Gastrocnemius medialis (tissue), 4 donors: ENCODE data around the gene IGLL5. TPM values are rescaled to one million over a fixed set of nuclear protein-coding genes. Genes with fewer than 3 reads are reported as not detected.

Source experiments
- ATAC-seq, 2 donors: fragments of 150-250 bp; one replicate each; pipeline ENCODE4 v1.9.1; 2016
- DNase-seq, 2 donors: peaks; one replicate each; pipeline ENCODE4 v3.0.0-alpha.2; 2019
- H3K27ac ChIP-seq, 4 donors: fragments of 200-600 bp; sonication (generic); 1 replicate in 1 of 4; 2 replicates in 3 of 4; pipeline ENCODE4 v1.5.1; 2016 to 2018; ENCODE audit warnings: mild to moderate bottlenecking in 2 of 4, moderate library complexity in 1 of 4
- H3K27me3 ChIP-seq, 3 donors: fragments of 200-600 bp; sonication (generic) in 2 of 3; 1 replicate in 1 of 3; 2 replicates in 2 of 3; pipeline versions ENCODE4 v1.5.1 to v1.6.0; 2016 to 2019; ENCODE audit warnings: mild to moderate bottlenecking in 1 of 3, moderate library complexity in 1 of 3
- H3K36me3 ChIP-seq, 2 donors: fragments of 200-600 bp; sonication (generic) in 1 of 2; one replicate each; pipeline ENCODE4 v1.5.1; 2017 to 2018
- H3K4me1 ChIP-seq, 2 donors: fragments of 200-600 bp; sonication (generic) in 1 of 2; one replicate each; pipeline ENCODE4 v1.5.1; 2016 to 2017; ENCODE audit warnings: mild to moderate bottlenecking in 2 of 2
- H3K4me3 ChIP-seq, 4 donors: fragments of 200-600 bp; sonication (generic) in 3 of 4; 1 replicate in 1 of 4; 2 replicates in 3 of 4; pipeline ENCODE4 v1.5.1; 2016 to 2019; ENCODE audit warnings: mild to moderate bottlenecking in 2 of 4
- H3K9me3 ChIP-seq, 3 donors: fragments of 200-600 bp; sonication (generic) in 2 of 3; 1 replicate in 1 of 3; 2 replicates in 2 of 3; pipeline ENCODE4 v1.5.1; 2016 to 2019
- CTCF ChIP-seq, 5 experiments: fragments of 450-650 bp in 3 of 5; fragments of 200-600 bp in 2 of 5; sonication (generic) in 2 of 5; IDR thresholded peaks in 4 of 5; conservative IDR thresholded peaks in 1 of 5; 1 replicate in 4 of 5; 2 replicates in 1 of 5; pipeline ENCODE4 v1.5.1; 2016 to 2019; ENCODE audit warnings: antibody characterized with exemption in 5 of 5, mild to moderate bottlenecking in 3 of 5, moderate library complexity in 3 of 5
- POLR2A ChIP-seq, 2 donors: fragments of 450-650 bp; IDR thresholded peaks; one replicate each; pipeline ENCODE4 v1.6.1; 2017; ENCODE audit warnings: antibody characterized with exemption in 2 of 2, mild to moderate bottlenecking in 2 of 2, moderate library complexity in 2 of 2
- in situ Hi-C, 4 donors: fragments of 200-750 bp; cut with MboI; loops; one replicate each; pipeline versions ENCODE4 v1.15.0 to v1.8.0; 2017; ENCODE audit warnings: low sequenced_read_pairs in 4 of 4
- intact Hi-C: fragments of 100-400 bp; cut with DNase I; formaldehyde crosslinking; loops from one replicate; pipeline ENCODE4 v1.15.1; 2023; ENCODE audit warnings: low total_unique reads
- total RNA-seq, 4 donors: library from RNA; depleted of rRNA; stranded (reverse); fragments of >200 nt; gene quantifications; one replicate each; pipeline versions ENCODE4 v1.1.0 to v1.2.3, GENCODE V29; 2016

The IGLL5 gene
- total RNA-seq, 4 donors from 2014 or later, result 0.49 TPM; not detected in 3

DNA sequence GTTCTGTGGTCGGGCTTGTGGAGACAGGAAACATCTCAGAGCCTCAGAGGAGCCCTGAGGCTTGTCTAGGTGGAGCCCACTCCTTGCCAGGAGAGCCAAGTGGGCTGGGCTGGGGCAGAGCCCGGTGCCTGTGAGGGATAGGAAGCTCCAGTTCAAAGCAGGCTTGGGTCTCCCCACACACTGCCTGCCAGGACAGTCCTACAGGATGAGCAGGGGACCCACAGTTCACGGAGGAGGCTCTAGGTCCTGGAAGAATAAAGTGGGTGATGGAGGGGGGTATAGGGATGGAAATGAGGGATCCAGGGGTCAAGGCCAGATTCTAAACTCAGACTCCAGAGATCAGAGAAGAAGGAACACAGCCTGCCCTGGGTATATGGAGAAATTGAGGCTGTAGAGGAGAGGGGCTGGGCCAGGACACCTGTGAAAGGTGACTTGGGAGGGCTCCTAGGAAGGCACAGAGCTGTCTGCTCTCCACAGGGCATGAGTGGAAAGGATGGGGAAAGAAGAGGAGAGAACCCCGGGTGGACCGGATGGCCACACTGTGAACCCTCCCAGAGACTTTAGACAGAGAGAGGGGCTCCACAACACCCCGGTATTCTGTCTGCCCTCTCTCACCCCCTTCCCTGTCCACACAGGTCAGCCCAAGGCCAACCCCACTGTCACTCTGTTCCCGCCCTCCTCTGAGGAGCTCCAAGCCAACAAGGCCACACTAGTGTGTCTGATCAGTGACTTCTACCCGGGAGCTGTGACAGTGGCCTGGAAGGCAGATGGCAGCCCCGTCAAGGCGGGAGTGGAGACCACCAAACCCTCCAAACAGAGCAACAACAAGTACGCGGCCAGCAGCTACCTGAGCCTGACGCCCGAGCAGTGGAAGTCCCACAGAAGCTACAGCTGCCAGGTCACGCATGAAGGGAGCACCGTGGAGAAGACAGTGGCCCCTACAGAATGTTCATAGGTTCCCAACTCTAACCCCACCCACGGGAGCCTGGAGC, 7.4 kb downstream of the IGLL5 start:
- no peak for DNase-seq
- Histone ChIP-seq H3K4me1 (no peaks in the 10 kb centered on the region), H3K36me3 (no peaks in the 10 kb centered on the region), H3K9me3 (no peaks in the 10 kb centered on the region), H3K27me3 (peaks cover 0 to 4% (median 0%) of the 10 kb centered on the region in 3 donors), H3K27ac (no peak overlapping the region), H3K4me3 (no peak overlapping the region)
- intact Hi-C loops, result no loop called here
- no peak for TF ChIP-seq POLR2A (IDR thresholded peaks at IDR 0.05)
- no peak for TF ChIP-seq CTCF (IDR thresholded peaks at IDR 0.05 in 4 of 5, conservative IDR thresholded peaks at IDR 0.05 in 1 of 5)
- ATAC-seq, result no peak
- in situ Hi-C loops, result no loop called here

DNA sequence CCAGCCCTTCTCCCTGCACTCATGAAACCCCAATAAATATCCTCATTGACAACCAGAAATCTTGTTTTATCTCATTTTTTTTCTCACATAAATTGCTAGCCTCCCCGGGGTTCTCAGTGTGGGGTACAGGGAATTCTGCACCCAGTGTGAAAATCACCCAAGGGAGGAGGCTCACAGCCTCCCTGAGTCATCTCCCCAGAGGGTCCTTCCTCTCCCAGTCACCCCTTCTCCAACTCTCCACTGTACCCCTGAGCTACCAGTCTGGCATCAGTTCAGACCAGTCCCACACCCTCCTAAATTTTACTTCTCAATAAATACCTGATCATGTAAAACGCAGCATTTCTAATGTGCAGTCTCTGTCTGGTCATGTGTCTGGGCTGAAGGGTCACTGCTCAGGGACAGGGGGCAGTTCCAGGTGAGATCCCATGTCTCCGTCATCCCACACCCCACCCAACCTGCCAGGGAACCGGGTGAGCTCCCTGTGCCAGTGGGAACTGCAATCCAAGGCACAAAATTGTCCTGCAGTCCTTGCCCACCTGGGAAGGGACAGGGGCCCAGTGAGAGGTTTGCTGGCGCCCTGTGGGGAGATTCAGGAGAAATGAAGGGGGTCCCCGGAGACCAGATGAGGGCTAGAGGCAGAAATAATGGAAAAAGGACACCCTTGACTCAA, 8.3 kb downstream of the IGLL5 start:
- Histone ChIP-seq H3K27ac (no peak overlapping the region), H3K9me3 (no peaks in the 10 kb centered on the region), H3K4me3 (no peak overlapping the region), H3K36me3 (no peaks in the 10 kb centered on the region), H3K27me3 (peaks cover 0 to 4% (median 0%) of the 10 kb centered on the region in 3 donors), H3K4me1 (no peaks in the 10 kb centered on the region)
- ATAC-seq (no peak), DNase-seq (no peak)
- TF ChIP-seq CTCF (IDR thresholded peaks at IDR 0.05 in 4 of 5, conservative IDR thresholded peaks at IDR 0.05 in 1 of 5) (no peak), POLR2A (IDR thresholded peaks at IDR 0.05) (no peak)
- in situ Hi-C loops, result no loop called here
- intact Hi-C loops, result no loop called here

- TF ChIP-seq CTCF (IDR thresholded peaks at IDR 0.05 in 4 of 5, conservative IDR thresholded peaks at IDR 0.05 in 1 of 5) (no peak), POLR2A (IDR thresholded peaks at IDR 0.05) (no peak)
- no peak for ATAC-seq
- in situ Hi-C loops (no loop called here), intact Hi-C loops (no loop called here)
- H3K27me3 ChIP-seq, result peaks cover 0 to 4% (median 3%) of the 10 kb centered on the region in 3 donors
- no peaks in the 10 kb centered on the region for H3K36me3 ChIP-seq
- no peaks in the 10 kb centered on the region for H3K4me1 ChIP-seq
- no peak overlapping the region for H3K27ac ChIP-seq
- H3K4me3 ChIP-seq, result no peak overlapping the region
- no peaks in the 10 kb centered on the region for H3K9me3 ChIP-seq
- DNase-seq, result no peak
Observed at GRCh38 chr22:22896601-22897000, 9.0 kb downstream of the IGLL5 start.

- no peaks in the 10 kb centered on the region for H3K9me3 ChIP-seq
- H3K4me1 ChIP-seq, result no peaks in the 10 kb centered on the region
- H3K4me3 ChIP-seq, result no peak overlapping the region
- ATAC-seq (no peak), DNase-seq (no peak)
- intact Hi-C loops (no loop called here), in situ Hi-C loops (no loop called here)
- TF ChIP-seq CTCF (IDR thresholded peaks at IDR 0.05 in 4 of 5, conservative IDR thresholded peaks at IDR 0.05 in 1 of 5), result no peak
- no peak for TF ChIP-seq POLR2A (IDR thresholded peaks at IDR 0.05)
- H3K27ac ChIP-seq, result no peak overlapping the region
- H3K36me3 ChIP-seq, result no peaks in the 10 kb centered on the region
- H3K27me3 ChIP-seq, result peaks cover 0 to 7% (median 4%) of the 10 kb centered on the region in 3 donors
Observed at GRCh38 chr22:22897091-22897490, 9.5 kb downstream of the IGLL5 start.
